ENCODE data around the gene TMEM125. TPM values are rescaled to one million over a fixed set of nuclear protein-coding genes. Genes with fewer than 3 reads are reported as not detected.

Gene TMEM125
- total and polyA plus RNA-seq, 2 of the 4 experiments (the other 2 are of a cell fraction), result under 0.01 to 0.03 TPM

DNA sequence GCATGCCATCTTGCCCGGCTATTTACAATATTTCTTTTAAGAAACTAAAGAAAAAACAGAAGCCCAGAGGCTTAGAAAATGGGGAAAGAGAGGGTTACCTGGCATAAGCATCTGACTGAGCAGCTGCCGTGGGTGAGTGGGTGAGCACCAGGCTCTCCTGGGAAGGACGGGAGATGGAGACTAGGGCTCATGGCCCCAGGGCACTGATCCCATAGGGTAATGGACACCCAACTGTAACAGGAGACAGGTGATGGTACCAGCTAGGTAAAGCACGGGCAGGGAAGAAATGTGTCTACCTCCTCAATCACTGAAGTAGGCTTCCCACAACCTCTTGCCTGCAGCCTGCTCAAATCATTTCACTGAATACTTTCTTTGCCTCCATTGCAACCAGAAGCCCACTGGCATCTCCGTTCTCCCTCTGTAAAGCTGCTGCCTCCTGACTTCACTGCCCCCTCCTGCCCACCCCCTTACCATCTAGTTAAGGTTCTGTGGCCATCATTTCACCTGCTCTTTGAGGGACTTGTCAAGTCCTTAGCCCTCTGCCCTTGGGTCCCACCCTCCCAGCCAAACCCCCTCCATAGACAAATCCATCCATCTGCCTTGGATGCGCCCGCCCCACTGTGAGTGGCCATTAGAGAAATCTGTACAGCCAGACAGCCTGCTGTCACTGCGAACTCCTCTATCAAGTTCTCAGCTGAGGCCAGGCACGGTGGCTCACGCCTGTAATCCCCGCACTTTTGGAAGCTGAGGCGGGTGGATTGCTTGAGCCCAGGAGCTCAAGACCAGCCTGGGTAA lies 6.2 kb downstream of the TMEM125 start:
- POLR2A ChIA-PET (ENCODE audit: unreplicated experiment), result no interaction called here
- DNase-seq (no peak), ATAC-seq (ENCODE audit: low read depth) (no peak)
- no TSS peak for BruUV-seq (replicated peaks)
- Histone ChIP-seq H3K4me1 (ENCODE audit: control insufficient read depth, insufficient read depth, low read length) (0 out of 2 replicates have a peak, but pooled peaks cover 3% of the 10 kb centered on the region), H3K79me1 (ENCODE audit: low read depth in 1 of 2, low read length in 2 of 2) (no peaks in the 10 kb centered on the region), H3K9me3 (ENCODE audit: control insufficient read depth, insufficient read depth, low read length) (no peaks in the 10 kb centered on the region), H3K27ac (ENCODE audit: insufficient read depth, low read length) (no peak overlapping the region), H2AK5ac (ENCODE audit: low read depth, low read length) (no peak overlapping the region), H4K20me1 (ENCODE audit: insufficient read depth, low read length) (no peaks in the 10 kb centered on the region), H4K5ac (ENCODE audit: low read depth, low read length) (no peak overlapping the region), H3K9ac (ENCODE audit: low read depth, low read length) (no peak overlapping the region), H2BK120ac (ENCODE audit: low read depth, low read length) (no peak overlapping the region), H3K56ac (ENCODE audit: extremely low read depth, insufficient read depth, low read length) (no peak overlapping the region), H3K18ac (ENCODE audit: low read depth, low read length) (no peak overlapping the region), H3K9me1 (ENCODE audit: insufficient read depth, low read length) (no peaks in the 10 kb centered on the region; the same call in 1 of the 2 replicates), H3K4me2 (ENCODE audit: low read depth, low read length) (no peak overlapping the region), H2AK9ac (replicated peaks; ENCODE audit: low read depth, low read length, poor library complexity) (no peak overlapping the region), H3K4ac (ENCODE audit: low read depth, low read length) (no peak overlapping the region), H2BK20ac (ENCODE audit: low read depth, low read length) (no peak overlapping the region), H3K23ac (ENCODE audit: low read depth, low read length) (no peak overlapping the region), H2BK15ac (ENCODE audit: low read depth, low read length) (no peak overlapping the region), H3K36me3 (ENCODE audit: control insufficient read depth, insufficient read depth, low read length) (no peaks in the 10 kb centered on the region), H3K4me3 (ENCODE audit: insufficient read depth, low read depth, low read length) (no peak overlapping the region), H2AFZ (replicated peaks; ENCODE audit: low read length, poor library complexity) (peak overlapping the region; percentile 8), H3K14ac (replicated peaks; ENCODE audit: low read depth, low read length) (no peak overlapping the region), H2BK5ac (ENCODE audit: low read depth, low read length, poor library complexity, severe bottlenecking) (no peak overlapping the region), H4K8ac (ENCODE audit: low read depth in 2 of 2, low read length in 2 of 2) (no peak overlapping the region), H3K27me3 (ENCODE audit: control insufficient read depth, insufficient read depth, low read length) (peaks cover 17% of the 10 kb centered on the region), H4K91ac (ENCODE audit: insufficient read depth, low read depth, low read length) (no peak overlapping the region)
- CTCF ChIA-PET, result no interaction called here
- dilution Hi-C loops (cut with HindIII; ENCODE audit: low sequenced_read_pairs, unreplicated experiment) (no loop called here), intact Hi-C loops (cut with micrococcal nuclease) (no loop called here), in situ Hi-C loops (cut with MboI; ENCODE audit: low sequenced_read_pairs) (no loop called here)
- WGBS, 2 experiments (ENCODE audit: extremely low coverage in 2 of 2, insufficient read length in 1 of 2), result 76% methylated on average over 3 of the region's 12 CpGs; no CpG with 5 or more reads in 1 of the 2 experiments
- TF ChIP-seq, protein P1, sequence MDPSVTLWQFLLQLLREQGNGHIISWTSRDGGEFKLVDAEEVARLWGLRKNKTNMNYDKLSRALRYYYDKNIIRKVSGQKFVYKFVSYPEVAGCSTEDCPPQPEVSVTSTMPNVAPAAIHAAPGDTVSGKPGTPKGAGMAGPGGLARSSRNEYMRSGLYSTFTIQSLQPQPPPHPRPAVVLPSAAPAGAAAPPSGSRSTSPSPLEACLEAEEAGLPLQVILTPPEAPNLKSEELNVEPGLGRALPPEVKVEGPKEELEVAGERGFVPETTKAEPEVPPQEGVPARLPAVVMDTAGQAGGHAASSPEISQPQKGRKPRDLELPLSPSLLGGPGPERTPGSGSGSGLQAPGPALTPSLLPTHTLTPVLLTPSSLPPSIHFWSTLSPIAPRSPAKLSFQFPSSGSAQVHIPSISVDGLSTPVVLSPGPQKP (IDR thresholded peaks at IDR 0.05; ENCODE audit: borderline replicate concordance, low read depth, low read length), result no peak
- TF ChIP-seq BHLHE40 (IDR thresholded peaks at IDR 0.05; ENCODE audit: low read depth, low read length) (no peak), CHD1 (IDR thresholded peaks at IDR 0.05; ENCODE audit: low read depth, low read length) (no peak), RCOR1 (IDR thresholded peaks at IDR 0.05; ENCODE audit: insufficient replicate concordance, low read length) (no peak), MAZ (IDR thresholded peaks at IDR 0.05; ENCODE audit: borderline replicate concordance, low read depth, low read length) (no peak), POLR2A (IDR thresholded peaks at IDR 0.05; ENCODE audit: low read depth, low read length) (no peak), SMC3 (IDR thresholded peaks at IDR 0.05; ENCODE audit: low read depth, low read length) (no peak), RFX5 (IDR thresholded peaks at IDR 0.05; ENCODE audit: low read depth, low read length) (no peak), NFE2L2 (IDR thresholded peaks at IDR 0.05; ENCODE audit: low read depth, low read length) (no peak), RAD21 (IDR thresholded peaks at IDR 0.05; ENCODE audit: low read length) (no peak), CTCF (conservative IDR thresholded peaks at IDR 0.05; ENCODE audit: low read depth, low read length) (no peak), CEBPB (IDR thresholded peaks at IDR 0.05; ENCODE audit: low read depth, low read length) (no peak), FOS (IDR thresholded peaks at IDR 0.05; ENCODE audit: low read depth, low read length) (no peak), MXI1 (IDR thresholded peaks at IDR 0.05; ENCODE audit: borderline replicate concordance, low read depth, low read length) (no peak), USF2 (IDR thresholded peaks at IDR 0.05; ENCODE audit: low read depth, low read length) (no peak)

All from IMR-90 (cell line).